HCT116 (cell line): ENCODE results near the gene PCSK6. TPM values are rescaled to one million over a fixed set of nuclear protein-coding genes. Genes with fewer than 3 reads are reported as not detected.
"Not testable (repeated sequence)": the region's sequence is repeated elsewhere in the genome, so short reads cannot be mapped to it uniquely, and the experiment has no call there.

Source experiments
- ATAC-seq: fragments of 200-7000 bp; cut with Tn5 transposase; 2 replicates; pipeline ENCODE4 v1.9.1; 2020; ENCODE audit warnings: mild to moderate bottlenecking, moderate library complexity
- BruUV-seq: library from RNA; stranded (reverse); fragments of 400-500 nt; replicated peaks from 2 replicates; lab custom pipeline; 2021; lab: Mats Ljungman, UMichigan
- CTCF ChIA-PET: fragments of 300-600 bp; sonication (Branson Sonifier 250); formaldehyde crosslinking; loops from one replicate; lab custom pipeline; 2021; ENCODE audit warnings: antibody characterized with exemption; lab: Charles Lee
- POLR2A ChIA-PET: fragments of 300-600, 350-600 bp; sonication (Branson Sonifier 250); formaldehyde crosslinking; loops from one replicate; lab custom pipeline; 2021; ENCODE audit warnings: antibody characterized with exemption; lab: Charles Lee
- RAD21 ChIA-PET, 2 experiments: fragments of 300-600 bp; sonication (Branson Sonifier 250); formaldehyde crosslinking; loops; one replicate each; lab custom pipeline; 2023; ENCODE audit warnings: low total read pairs in 2 of 2; ENCODE audit not compliant: uncharacterized antibody in 2 of 2, unreplicated experiment in 2 of 2, low non-redundant PET in 1 of 2; lab: Charles Lee
- DNase-seq: peaks from one replicate; pipeline ENCODE4 v3.0.0-alpha.2; 2010; ENCODE audit warnings: low read depth, low spot score
- H2AFZ ChIP-seq: fragments of 200-600 bp; shearing (Covaris generic), sonication (generic); 2 replicates; pipeline ENCODE4 v1.6.1; 2017; ENCODE audit warnings: low read depth, mixed run types, mixed read lengths, antibody characterized with exemption, low read length; ENCODE audit not compliant: poor library complexity, severe bottlenecking
- H3K27ac ChIP-seq: 2 replicates; pipeline ENCODE4 v1.5.1; 2012; ENCODE audit warnings: low read depth, low read length
- H3K27me3 ChIP-seq: fragments of 200-600 bp; sonication (generic); 2 replicates; pipeline ENCODE4 v1.6.1; 2016; ENCODE audit warnings: mixed run types, low read length, mixed read lengths; ENCODE audit not compliant: insufficient read depth
- H3K36me3 ChIP-seq, 2 experiments: fragments of 200-500 bp in 1 of 2; fragments of 200-600 bp in 1 of 2; sonication (Bioruptor generic) in 1 of 2; sonication (generic) in 1 of 2; 2 replicates each; pipeline versions ENCODE4 v1.5.1 to v1.6.1; 2014 to 2016; ENCODE audit warnings: low read length in 2 of 2, inconsistent platforms in 1 of 2, mixed read lengths in 1 of 2, mixed run types in 1 of 2; ENCODE audit not compliant: insufficient read depth in 2 of 2, control insufficient read depth in 1 of 2
- H3K4me1 ChIP-seq, 2 experiments: fragments of 200-600 bp in 1 of 2; sonication (generic) in 1 of 2; 2 replicates each; pipeline versions ENCODE4 v1.5.1 to v1.6.1; 2012 to 2017; ENCODE audit warnings: low read length in 2 of 2, inconsistent platforms in 1 of 2, mild to moderate bottlenecking in 1 of 2, mixed read lengths in 1 of 2, mixed run types in 1 of 2, moderate library complexity in 1 of 2; ENCODE audit not compliant: insufficient read depth in 2 of 2, control insufficient read depth in 1 of 2
- H3K4me2 ChIP-seq: fragments of 200-600 bp; sonication (generic); 2 replicates; pipeline ENCODE4 v1.6.1; 2017; ENCODE audit warnings: mixed run types, low read length, mixed read lengths
- H3K4me3 ChIP-seq, 2 experiments: fragments of 200-600 bp in 1 of 2; sonication (generic) in 1 of 2; replicated peaks in 1 of 2; 2 replicates each; pipeline ENCODE4 v1.5.1; 2011 to 2016; ENCODE audit warnings: low read length in 2 of 2, control low read depth in 1 of 2, low read depth in 1 of 2, mild to moderate bottlenecking in 1 of 2, mixed read lengths in 1 of 2, mixed run types in 1 of 2
- H3K79me2 ChIP-seq: fragments of 200-600 bp; sonication (generic); 2 replicates; pipeline ENCODE4 v1.6.1; 2017; ENCODE audit warnings: mild to moderate bottlenecking, mixed run types, low read length, moderate library complexity, mixed read lengths; ENCODE audit not compliant: insufficient read depth
- H3K9ac ChIP-seq: fragments of 200-600 bp; sonication (generic); 2 replicates; pipeline ENCODE4 v1.6.1; 2016; ENCODE audit warnings: low read length, mixed read lengths
- H3K9me2 ChIP-seq: fragments of 200-600 bp; sonication (generic), shearing (Covaris generic); 2 replicates; pipeline ENCODE4 v1.6.1; 2017; ENCODE audit warnings: mixed run types, mild to moderate bottlenecking, moderate library complexity; ENCODE audit not compliant: insufficient read depth
- H3K9me3 ChIP-seq, 2 experiments: fragments of 200-500 bp in 1 of 2; fragments of 200-600 bp in 1 of 2; sonication (Bioruptor generic) in 1 of 2; sonication (generic) in 1 of 2; 2 replicates each; pipeline ENCODE4 v1.6.1; 2014 to 2017; ENCODE audit warnings: low read length in 2 of 2, mixed read lengths in 2 of 2, inconsistent platforms in 1 of 2, low read depth in 1 of 2, mild to moderate bottlenecking in 1 of 2, mixed run types in 1 of 2, moderate library complexity in 1 of 2; ENCODE audit not compliant: control insufficient read depth in 1 of 2, insufficient read depth in 1 of 2
- H4K20me1 ChIP-seq: fragments of 200-600 bp; sonication (generic), shearing (Covaris generic); 2 replicates; pipeline ENCODE4 v1.6.1; 2017; ENCODE audit warnings: mixed run types, mild to moderate bottlenecking, moderate library complexity; ENCODE audit not compliant: insufficient read depth
- CBX3 ChIP-seq: IDR thresholded peaks from 2 replicates; pipeline ENCODE4 v1.6.1; 2012; ENCODE audit warnings: low read depth
- CEBPB ChIP-seq: IDR thresholded peaks from 2 replicates; pipeline ENCODE4 v1.6.1; 2012; ENCODE audit warnings: low read depth
- EGR1 ChIP-seq: IDR thresholded peaks from 2 replicates; pipeline ENCODE4 v1.6.1; 2012; ENCODE audit warnings: low read depth
- EZH2 ChIP-seq: fragments of 200-600 bp; sonication (generic); IDR thresholded peaks from 2 replicates; pipeline ENCODE4 v1.6.1; 2017; ENCODE audit warnings: antibody characterized with exemption, mixed run types
- EZH2phosphoT487 ChIP-seq: fragments of 200-600 bp; IDR thresholded peaks from 2 replicates; pipeline ENCODE4 v1.6.1; 2018; ENCODE audit warnings: antibody characterized with exemption, borderline replicate concordance
- FOSL1 ChIP-seq: IDR thresholded peaks from 2 replicates; pipeline ENCODE4 v1.6.1; 2012; ENCODE audit warnings: low read depth
- POLR2A ChIP-seq: IDR thresholded peaks from 2 replicates; pipeline ENCODE4 v1.7.0; 2011; ENCODE audit warnings: borderline replicate concordance; ENCODE audit not compliant: insufficient read depth, insufficient read length; ENCODE audit errors: extremely low read depth
- POLR2AphosphoS5 ChIP-seq: IDR thresholded peaks from 2 replicates; pipeline ENCODE4 v1.6.1; 2011; ENCODE audit warnings: mild to moderate bottlenecking, low read depth, low read length, moderate library complexity
- RAD21 ChIP-seq: IDR thresholded peaks from 2 replicates; pipeline ENCODE4 v1.6.1; 2012; ENCODE audit warnings: low read depth, mild to moderate bottlenecking
- SIN3A ChIP-seq: IDR thresholded peaks from 2 replicates; pipeline ENCODE4 v1.6.1; 2012; ENCODE audit warnings: low read depth
- SRF ChIP-seq: IDR thresholded peaks from 2 replicates; pipeline ENCODE4 v1.6.1; 2012; ENCODE audit warnings: low read depth
- YY1 ChIP-seq: IDR thresholded peaks from 2 replicates; pipeline ENCODE4 v1.6.1; 2011; ENCODE audit warnings: low read length, low read depth, moderate library complexity, mild to moderate bottlenecking; ENCODE audit not compliant: insufficient replicate concordance; ENCODE audit errors: extremely low read depth
- ZFX ChIP-seq: fragments of 450-650 bp; IDR thresholded peaks from 2 replicates; pipeline ENCODE4 v1.6.1; 2017
- intact Hi-C: fragments of 100-400 bp; cut with micrococcal nuclease; formaldehyde crosslinking; loops from 2 replicates; pipeline ENCODE4 v1.10.0; 2022
- total RNA-seq: library from RNA; stranded (reverse); gene quantifications from one replicate; pipeline ENCODE4 v1.2.1, GENCODE V29; 2021; ENCODE audit not compliant: unreplicated experiment
- TF ChIP-seq, protein P1 (sequence below), 3 experiments: fragments of 200-600 bp in 1 of 3; sonication (generic) in 1 of 3; IDR thresholded peaks in 2 of 3; conservative IDR thresholded peaks in 1 of 3; 2 replicates each; pipeline ENCODE4 v1.5.1; 2012 to 2017; ENCODE audit warnings: low read depth in 2 of 3, low read length in 2 of 3, antibody characterized with exemption in 1 of 3, borderline replicate concordance in 1 of 3, control low read depth in 1 of 3, mild to moderate bottlenecking in 1 of 3, mixed read lengths in 1 of 3, mixed run types in 1 of 3, moderate library complexity in 1 of 3; ENCODE audit not compliant: insufficient read depth in 1 of 3

Gene PCSK6
- total RNA-seq, 1 experiment from 2014 or later, result 13.5 TPM

DNA sequence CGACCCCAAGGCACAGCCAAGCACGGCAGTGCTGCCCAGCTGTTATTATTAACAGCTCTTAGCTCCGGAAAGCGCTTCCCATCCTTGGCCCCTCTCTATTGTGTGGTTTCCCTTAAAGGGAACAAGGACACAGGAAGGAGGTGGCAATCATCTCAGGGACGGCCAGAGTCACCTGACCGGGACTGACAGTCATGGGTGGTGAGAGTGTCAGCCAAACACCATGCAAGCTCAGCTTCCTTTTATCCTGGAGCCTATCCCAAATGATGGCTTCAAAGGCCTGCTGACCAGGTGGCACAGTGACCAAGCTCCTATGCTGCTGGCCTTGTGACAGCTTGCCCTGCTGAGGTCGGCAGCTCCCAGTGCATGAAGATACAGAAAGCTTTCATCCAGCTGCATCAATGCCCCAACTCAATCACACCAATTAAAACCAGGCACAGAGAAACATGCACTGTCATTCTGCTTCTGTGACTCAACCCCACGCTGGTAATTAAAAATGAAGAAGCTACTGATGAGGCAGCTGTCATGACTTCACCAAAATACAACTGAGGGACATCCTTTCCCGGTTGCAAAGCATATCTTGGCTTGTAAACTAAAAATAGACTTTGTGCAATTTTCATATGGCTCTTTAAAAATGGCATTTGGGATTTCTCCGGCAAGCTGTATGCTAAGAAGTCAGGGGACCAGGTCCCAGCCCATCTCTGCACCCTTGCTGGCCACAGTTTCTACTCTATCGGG, 34.0 kb downstream of the PCSK6 start (continued):
- TF ChIP-seq, protein P1, sequence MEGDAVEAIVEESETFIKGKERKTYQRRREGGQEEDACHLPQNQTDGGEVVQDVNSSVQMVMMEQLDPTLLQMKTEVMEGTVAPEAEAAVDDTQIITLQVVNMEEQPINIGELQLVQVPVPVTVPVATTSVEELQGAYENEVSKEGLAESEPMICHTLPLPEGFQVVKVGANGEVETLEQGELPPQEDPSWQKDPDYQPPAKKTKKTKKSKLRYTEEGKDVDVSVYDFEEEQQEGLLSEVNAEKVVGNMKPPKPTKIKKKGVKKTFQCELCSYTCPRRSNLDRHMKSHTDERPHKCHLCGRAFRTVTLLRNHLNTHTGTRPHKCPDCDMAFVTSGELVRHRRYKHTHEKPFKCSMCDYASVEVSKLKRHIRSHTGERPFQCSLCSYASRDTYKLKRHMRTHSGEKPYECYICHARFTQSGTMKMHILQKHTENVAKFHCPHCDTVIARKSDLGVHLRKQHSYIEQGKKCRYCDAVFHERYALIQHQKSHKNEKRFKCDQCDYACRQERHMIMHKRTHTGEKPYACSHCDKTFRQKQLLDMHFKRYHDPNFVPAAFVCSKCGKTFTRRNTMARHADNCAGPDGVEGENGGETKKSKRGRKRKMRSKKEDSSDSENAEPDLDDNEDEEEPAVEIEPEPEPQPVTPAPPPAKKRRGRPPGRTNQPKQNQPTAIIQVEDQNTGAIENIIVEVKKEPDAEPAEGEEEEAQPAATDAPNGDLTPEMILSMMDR (IDR thresholded peaks at IDR 0.05 in 2 of 3, conservative IDR thresholded peaks at IDR 0.05 in 1 of 3; ENCODE audit: borderline replicate concordance in 1 of 3, insufficient read depth in 1 of 3, low read depth in 2 of 3, low read length in 2 of 3), result no peak
- TF ChIP-seq YY1 (no peak), CEBPB (no peak), EGR1 (no peak)

GRCh38 chr15:101454781-101455180, 34.7 kb downstream of the PCSK6 start:
- H3K79me2 ChIP-seq, CTCF ChIA-PET, H2AFZ ChIP-seq, DNase-seq, H4K20me1 ChIP-seq, BruUV-seq, POLR2A ChIA-PET, H3K27ac ChIP-seq, H3K4me2 ChIP-seq, H3K9me2 ChIP-seq, H3K4me1 ChIP-seq, intact Hi-C loops, H3K36me3 ChIP-seq, H3K27me3 ChIP-seq, H3K9me3 ChIP-seq, RAD21 ChIA-PET, ATAC-seq, H3K4me3 ChIP-seq, H3K9ac ChIP-seq: not testable (repeated sequence)

- Histone ChIP-seq H3K9me3 (no peaks in the 10 kb centered on the region), H2AFZ (no peak overlapping the region), H3K4me2 (no peak overlapping the region), H4K20me1 (no peaks in the 10 kb centered on the region), H3K27ac (no peak overlapping the region), H3K36me3 (no peaks in the 10 kb centered on the region), H3K27me3 (no peaks in the 10 kb centered on the region), H3K79me2 (no peaks in the 10 kb centered on the region), H3K9me2 (no peaks in the 10 kb centered on the region), H3K9ac (no peak overlapping the region), H3K4me1 (no peaks in the 10 kb centered on the region), H3K4me3 (no peak overlapping the region)
- RAD21 ChIA-PET, result no interaction called here
- no TSS peak for BruUV-seq
- POLR2A ChIA-PET, result no interaction called here
- intact Hi-C loops, result no loop called here
- CTCF ChIA-PET, result no interaction called here
- TF ChIP-seq POLR2AphosphoS5 (no peak), ZFX (no peak), EGR1 (no peak), RAD21 (no peak), CBX3 (no peak), CEBPB (no peak), FOSL1 (no peak), POLR2A (no peak), SIN3A (no peak), EZH2 (no peak), SRF (no peak), EZH2phosphoT487 (no peak)
- no peak for ATAC-seq
- DNase-seq, result no peak
These were observed 35.1 kb downstream of the PCSK6 start for GRCh38 chr15:101454365-101454764.
